WTC11 (cell line): ENCODE data around the gene LARP4B.

Source experiments
- AFF4 ChIP-seq: sonication (generic); formaldehyde crosslinking; IDR thresholded peaks from 2 replicates; pipeline ENCODE4 v1.8.1; 2023; ENCODE audit warnings: mild to moderate bottlenecking, missing genetic modification reagents, borderline replicate concordance
- ATF3 ChIP-seq: sonication (generic); formaldehyde crosslinking; conservative IDR thresholded peaks from 2 replicates; pipeline ENCODE4 v1.8.1; 2022; ENCODE audit warnings: mild to moderate bottlenecking, missing genetic modification reagents
- CTCF ChIP-seq: fragments of 200-600 bp; IDR thresholded peaks from 2 replicates; pipeline ENCODE4 v1.8.0; 2022; ENCODE audit warnings: antibody characterized with exemption
- FOXK1 ChIP-seq: sonication (generic); formaldehyde crosslinking; IDR thresholded peaks from 2 replicates; pipeline ENCODE4 v1.8.0; 2022; ENCODE audit warnings: mild to moderate bottlenecking, moderate library complexity, missing genetic modification reagents
- NR2C2 ChIP-seq: sonication (generic); formaldehyde crosslinking; IDR thresholded peaks from 2 replicates; pipeline ENCODE4 v1.8.0; 2022; ENCODE audit warnings: mild to moderate bottlenecking, missing genetic modification reagents

- TF ChIP-seq CTCF = no peak
- TF ChIP-seq ATF3 (CRISPR knock-in tag) = no peak
- TF ChIP-seq NR2C2 (CRISPR knock-in tag) = no peak
- no peak for TF ChIP-seq AFF4 (CRISPR knock-in tag)
- TF ChIP-seq FOXK1 (CRISPR knock-in tag) = no peak
Observed at GRCh38 chr10:807163-807957, 124.1 kb downstream of the LARP4B start.
